ENCODE data around the gene TTC39A.

TTC39A gene

GRCh38 chr1:51344602-51345299 is 14.4 kb upstream of the TTC39A start:
- H3K9me3 ChIP-seq = no peaks in the 10 kb centered on the region
- intact Hi-C loops (cut with DNase I; ENCODE audit: low total_unique reads) = no loop called here
- H3K27me3 ChIP-seq = peaks cover 2 to 27% of the 10 kb centered on the region in 2 donors
- TF ChIP-seq, protein P1, sequence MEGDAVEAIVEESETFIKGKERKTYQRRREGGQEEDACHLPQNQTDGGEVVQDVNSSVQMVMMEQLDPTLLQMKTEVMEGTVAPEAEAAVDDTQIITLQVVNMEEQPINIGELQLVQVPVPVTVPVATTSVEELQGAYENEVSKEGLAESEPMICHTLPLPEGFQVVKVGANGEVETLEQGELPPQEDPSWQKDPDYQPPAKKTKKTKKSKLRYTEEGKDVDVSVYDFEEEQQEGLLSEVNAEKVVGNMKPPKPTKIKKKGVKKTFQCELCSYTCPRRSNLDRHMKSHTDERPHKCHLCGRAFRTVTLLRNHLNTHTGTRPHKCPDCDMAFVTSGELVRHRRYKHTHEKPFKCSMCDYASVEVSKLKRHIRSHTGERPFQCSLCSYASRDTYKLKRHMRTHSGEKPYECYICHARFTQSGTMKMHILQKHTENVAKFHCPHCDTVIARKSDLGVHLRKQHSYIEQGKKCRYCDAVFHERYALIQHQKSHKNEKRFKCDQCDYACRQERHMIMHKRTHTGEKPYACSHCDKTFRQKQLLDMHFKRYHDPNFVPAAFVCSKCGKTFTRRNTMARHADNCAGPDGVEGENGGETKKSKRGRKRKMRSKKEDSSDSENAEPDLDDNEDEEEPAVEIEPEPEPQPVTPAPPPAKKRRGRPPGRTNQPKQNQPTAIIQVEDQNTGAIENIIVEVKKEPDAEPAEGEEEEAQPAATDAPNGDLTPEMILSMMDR (IDR thresholded peaks at IDR 0.05) = no peak
- DNase-seq = no peak
- no peaks in the 10 kb centered on the region for H3K36me3 ChIP-seq
- no peak overlapping the region for H3K27ac ChIP-seq
- H3K4me1 ChIP-seq = peaks cover 0 to 10% (median 8%) of the 10 kb centered on the region in 4 donors
- peak overlapping the region in 1 of 2 donors; percentile 5 for H3K4me3 ChIP-seq

- DNase-seq = no peak
- intact Hi-C loops (cut with DNase I; ENCODE audit: low total_unique reads) = no loop called here
These were observed 13.9 kb upstream of the TTC39A start for GRCh38 chr1:51344276-51344601.

DNA sequence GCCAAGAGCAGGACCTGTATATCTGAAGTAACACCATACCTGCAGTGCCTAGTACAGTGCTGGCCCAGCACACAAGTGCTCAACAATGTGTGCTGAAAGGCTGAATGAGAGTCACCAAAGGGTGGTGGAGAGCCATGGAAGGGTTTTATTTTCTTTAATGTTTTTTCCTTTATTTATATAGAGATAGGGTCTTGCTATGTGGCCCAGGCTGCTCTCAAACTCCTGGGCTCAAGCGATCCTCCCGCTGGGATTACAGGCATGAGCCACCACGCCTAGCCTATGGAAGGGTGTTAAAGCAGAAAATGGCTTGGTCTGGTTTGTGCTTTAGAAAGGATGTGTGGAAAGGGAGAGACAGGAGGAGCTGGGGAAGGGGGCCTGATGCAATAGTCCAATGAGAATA is 13.3 kb upstream of the TTC39A start:
- Histone ChIP-seq H3K27me3 (peaks cover 2 to 31% of the 10 kb centered on the region in 2 donors), H3K9me3 (no peaks in the 10 kb centered on the region)
- intact Hi-C loops (cut with DNase I; ENCODE audit: low total_unique reads) = no loop called here

More at GRCh38 chr1:51344276-51344601, 13.9 kb upstream of the TTC39A start:
- H3K36me3 ChIP-seq = no peaks in the 10 kb centered on the region
- H3K4me1 ChIP-seq = peaks cover 0 to 10% (median 8%) of the 10 kb centered on the region in 4 donors
- no peak overlapping the region for H3K4me3 ChIP-seq
- TF ChIP-seq, protein P1 (IDR thresholded peaks at IDR 0.05) = no peak
- peaks cover 2 to 29% of the 10 kb centered on the region in 2 donors for H3K27me3 ChIP-seq
- no peak overlapping the region for H3K27ac ChIP-seq
- no peaks in the 10 kb centered on the region for H3K9me3 ChIP-seq

GRCh38 chr1:51342591-51343206 is 12.3 kb upstream of the TTC39A start:
- DNase-seq = no peak
- intact Hi-C loops (cut with DNase I; ENCODE audit: low total_unique reads) = no loop called here
- Histone ChIP-seq H3K27me3 (peaks cover 2 to 31% of the 10 kb centered on the region in 2 donors), H3K36me3 (no peaks in the 10 kb centered on the region), H3K27ac (no peak overlapping the region), H3K9me3 (no peaks in the 10 kb centered on the region), H3K4me1 (peaks cover 0 to 10% (median 8%) of the 10 kb centered on the region in 4 donors), H3K4me3 (no peak overlapping the region)
- TF ChIP-seq, protein P1 (IDR thresholded peaks at IDR 0.05) = no peak

More for the DNA sequence above, 13.3 kb upstream of the TTC39A start:
- no peak for DNase-seq
- Histone ChIP-seq H3K4me1 (peaks cover 0 to 10% (median 8%) of the 10 kb centered on the region in 4 donors), H3K27ac (no peak overlapping the region), H3K4me3 (no peak overlapping the region), H3K36me3 (no peaks in the 10 kb centered on the region)
- TF ChIP-seq, protein P1 (IDR thresholded peaks at IDR 0.05) = no peak

DNA sequence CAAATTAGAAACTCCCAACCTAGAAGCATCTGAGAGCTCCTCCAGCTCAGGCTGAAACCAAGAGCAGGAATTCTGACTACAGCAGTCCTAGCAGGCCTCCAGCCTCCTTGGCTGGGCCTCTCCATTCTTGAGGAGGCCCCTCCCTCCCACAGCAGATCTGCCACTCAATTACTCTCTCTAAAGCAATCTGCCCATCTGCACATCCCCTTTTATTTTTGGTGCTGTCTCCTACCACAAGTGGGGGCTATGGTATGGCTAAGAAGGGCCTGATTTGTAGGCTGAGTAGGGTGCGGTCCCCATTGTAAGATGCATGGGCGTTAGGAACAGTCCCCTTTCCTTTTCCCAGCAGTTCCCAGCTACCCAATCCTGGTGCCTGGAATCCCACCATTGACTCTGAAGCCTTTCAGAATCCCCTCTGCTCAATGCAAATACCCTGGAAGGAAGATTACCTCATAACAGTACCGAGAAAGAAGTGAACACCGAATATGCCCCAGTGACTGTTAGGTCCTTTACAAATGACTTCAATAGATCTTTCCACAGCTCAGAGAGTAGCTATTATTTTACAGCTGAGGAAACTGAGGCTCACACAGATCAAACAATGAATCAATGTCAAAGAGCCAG is 11.6 kb upstream of the TTC39A start:
- Histone ChIP-seq H3K4me3 (no peak overlapping the region), H3K27me3 (peaks cover 2 to 31% of the 10 kb centered on the region in 2 donors), H3K9me3 (no peaks in the 10 kb centered on the region), H3K36me3 (no peaks in the 10 kb centered on the region), H3K27ac (no peak overlapping the region), H3K4me1 (peaks cover 0 to 10% (median 8%) of the 10 kb centered on the region in 4 donors)
- intact Hi-C loops (cut with DNase I; ENCODE audit: low total_unique reads) = no loop called here
- TF ChIP-seq, protein P1 (IDR thresholded peaks at IDR 0.05) = no peak
- DNase-seq = no peak

Data from tibial artery (tissue), 4 donors.